ENCODE results near the gene FOXC2.

Gene FOXC2

GRCh38 chr16:86616906-86617305 is 50.3 kb downstream of the FOXC2 start:
- no peak for TF ChIP-seq POLR2AphosphoS5 (IDR thresholded peaks at IDR 0.05; ENCODE audit: low read depth, low read length)
- TF ChIP-seq TAF1 (IDR thresholded peaks at IDR 0.05; ENCODE audit: borderline replicate concordance, insufficient read depth, low read length) = no peak
- TF ChIP-seq REST (IDR thresholded peaks at IDR 0.05; ENCODE audit: insufficient read depth in 1 of 2, low read depth in 2 of 2, low read length in 2 of 2) = no peak
- no peak for TF ChIP-seq SIN3A (IDR thresholded peaks at IDR 0.05; ENCODE audit: borderline replicate concordance, insufficient read depth, low read length)
- no peak for TF ChIP-seq FOXP2 (optimal IDR thresholded peaks at IDR 0.05; ENCODE audit: borderline replicate concordance, extremely low read depth, extremely low read length, insufficient read depth)

GRCh38 chr16:86618431-86619238 is 52.0 kb downstream of the FOXC2 start:
- TF ChIP-seq POLR2AphosphoS5 (IDR thresholded peaks at IDR 0.05; ENCODE audit: low read depth, low read length) = no peak
- TF ChIP-seq FOXP2 (optimal IDR thresholded peaks at IDR 0.05; ENCODE audit: borderline replicate concordance, extremely low read depth, extremely low read length, insufficient read depth) = no peak
- TF ChIP-seq SIN3A (IDR thresholded peaks at IDR 0.05; ENCODE audit: borderline replicate concordance, insufficient read depth, low read length) = no peak
- TF ChIP-seq TAF1 (IDR thresholded peaks at IDR 0.05; ENCODE audit: borderline replicate concordance, insufficient read depth, low read length) = no peak
- TF ChIP-seq REST (IDR thresholded peaks at IDR 0.05; ENCODE audit: insufficient read depth in 1 of 2, low read depth in 2 of 2, low read length in 2 of 2) = no peak

All from PFSK-1 (cell line).